ENCODE measurements around the gene DNAH2.

DNAH2 gene

GRCh38 chr17:7857713-7858521 lies 140.4 kb downstream of the DNAH2 start, which contains the start of gene CYB5D1 (continued):
- no peak for TF ChIP-seq ZNF549 (tag by site-specific recombination; IDR thresholded peaks at IDR 0.05)
- no peak for TF ChIP-seq ZNF707 (tag by site-specific recombination; IDR thresholded peaks at IDR 0.05)
- no peak for TF ChIP-seq ZNF223 (tag by site-specific recombination; IDR thresholded peaks at IDR 0.05)
- TF ChIP-seq PBX3 (CRISPR knock-in tag; IDR thresholded peaks at IDR 0.05): no peak
- peak; percentile 53 for TF ChIP-seq ZBTB17 (tag by site-specific recombination; IDR thresholded peaks at IDR 0.05)
- TF ChIP-seq ZNF211 (tag by site-specific recombination; IDR thresholded peaks at IDR 0.05; ENCODE audit: low read depth): no peak
- no peak for TF ChIP-seq ZNF114 (tag by site-specific recombination; IDR thresholded peaks at IDR 0.05)
- no peak for TF ChIP-seq ZNF169 (tag by site-specific recombination; IDR thresholded peaks at IDR 0.05)
- peak; percentile 17; the same call in 1 of the 2 replicates for TF ChIP-seq ZBTB11 (tag by site-specific recombination; conservative IDR thresholded peaks at IDR 0.05; ENCODE audit: low read depth)
- no peak for TF ChIP-seq MEIS1 (CRISPR knock-in tag; IDR thresholded peaks at IDR 0.05; ENCODE audit: borderline replicate concordance)
- no peak for TF ChIP-seq ZNF548 (tag by site-specific recombination; IDR thresholded peaks at IDR 0.05)
- no peak for TF ChIP-seq ZNF514 (tag by site-specific recombination; IDR thresholded peaks at IDR 0.05)
- TF ChIP-seq BCL11A (tag by site-specific recombination; IDR thresholded peaks at IDR 0.05; ENCODE audit: low read depth): no peak; the same call in 1 of the 2 replicates
- 0 out of 2 replicates have a peak, but pooled peaks have one; percentile 27 for TF ChIP-seq ELK4 (IDR thresholded peaks at IDR 0.05; ENCODE audit: borderline replicate concordance, low read depth, low read length)
- TF ChIP-seq PRDM2 (tag by site-specific recombination; IDR thresholded peaks at IDR 0.05; ENCODE audit: borderline replicate concordance): no peak
- TF ChIP-seq ZNF274 (IDR thresholded peaks at IDR 0.05; ENCODE audit: low read length): no peak
- TF ChIP-seq ZNF274 (tag by site-specific recombination; IDR thresholded peaks at IDR 0.05; ENCODE audit: borderline replicate concordance): no peak
- no peak for TF ChIP-seq REST (tag by site-specific recombination; IDR thresholded peaks at IDR 0.05)
- TF ChIP-seq BCL11B (tag by site-specific recombination; IDR thresholded peaks at IDR 0.05; ENCODE audit: low read depth): no peak; the same call in 1 of the 2 replicates
- TF ChIP-seq ZNF610 (tag by site-specific recombination; IDR thresholded peaks at IDR 0.05; ENCODE audit: borderline replicate concordance): no peak
- TF ChIP-seq EGR2 (tag by site-specific recombination; IDR thresholded peaks at IDR 0.05; ENCODE audit: low read depth): no peak
- no peak for TF ChIP-seq ZNF830 (tag by site-specific recombination; IDR thresholded peaks at IDR 0.05; ENCODE audit: low read depth)

Data from HEK293 (cell line).